Stimulated activated naive B cell treated with anti-CD40 and anti-IgM and Interleukin-4, amounts not matched to agents 10 μg/mL and 1 μg/mL and 100 μg/mL, for 72 hours (primary cell): Measurements from ENCODE around the gene ZNF91.
"Not testable (repeated sequence)": the region's sequence is repeated elsewhere in the genome, so short reads cannot be mapped to it uniquely, and the experiment has no call there.

ENCODE experiments used
- ATAC-seq, 2 donors: fragments of 150-1000 bp; cut with Tn5 transposase; replicated peaks; 2 replicates each; pipeline ENCODE4 v1.10.0; 2021; ENCODE audit warnings: moderate library complexity in 1 of 2
- DNase-seq: peaks from one replicate; pipeline ENCODE4 v3.0.0; 2021
- H3K27ac Mint-ChIP-seq: one replicate; pipeline ENCODE4 v1.8.0; 2022; ENCODE audit warnings: mild to moderate bottlenecking, mixed read lengths
- H3K27me3 Mint-ChIP-seq, 2 donors: one replicate each; pipeline ENCODE4 v1.8.0; 2022; ENCODE audit warnings: mixed read lengths in 2 of 2
- H3K36me3 Mint-ChIP-seq, 2 donors: one replicate each; pipeline ENCODE4 v1.8.0; 2022; ENCODE audit warnings: mixed read lengths in 2 of 2, mild to moderate bottlenecking in 1 of 2
- H3K4me1 Mint-ChIP-seq, 2 donors: one replicate each; pipeline ENCODE4 v1.8.0; 2022; ENCODE audit warnings: mixed read lengths in 2 of 2, mild to moderate bottlenecking in 1 of 2
- H3K4me3 Mint-ChIP-seq, 2 donors: one replicate each; pipeline ENCODE4 v1.8.0; 2022; ENCODE audit warnings: mild to moderate bottlenecking in 2 of 2, mixed read lengths in 2 of 2, moderate library complexity in 1 of 2
- H3K9me3 Mint-ChIP-seq, 2 donors: one replicate each; pipeline ENCODE4 v1.8.0; 2022; ENCODE audit warnings: mixed read lengths in 2 of 2, mild to moderate bottlenecking in 1 of 2

Gene ZNF91

GRCh38 chr19:23395041-23395721 is at the start of gene ZNF91:
Gene ZNF91, minus strand, starts transcription at chr19:23395471. Its CDS starts 117 bp downstream, at chr19:23395354.
- peak within 1 kb of the TSS; percentile 97 to 99 for H3K4me3 Mint-ChIP-seq
- peaks cover 11 to 31% of the 10 kb centered on the region in 2 donors for H3K4me1 Mint-ChIP-seq
- no peaks in the 10 kb centered on the region for H3K9me3 Mint-ChIP-seq
- H3K27ac Mint-ChIP-seq = peak within 1 kb of the TSS; percentile 99
- H3K27me3 Mint-ChIP-seq = no peaks in the 10 kb centered on the region
- ATAC-seq (peak; percentile 97), DNase-seq (peak; percentile 93)
- peaks cover 21 to 26% of the 10 kb centered on the region in 2 donors for H3K36me3 Mint-ChIP-seq

- no peaks in the 10 kb centered on the region for H3K4me1 Mint-ChIP-seq
- no peak overlapping the region for H3K4me3 Mint-ChIP-seq
- DNase-seq (no peak), ATAC-seq (peak; percentile 53)
- H3K36me3 Mint-ChIP-seq = peaks cover 1 to 14% of the 10 kb centered on the region in 2 donors
- no peak overlapping the region for H3K27ac Mint-ChIP-seq
- H3K27me3 Mint-ChIP-seq = no peaks in the 10 kb centered on the region
- H3K9me3 Mint-ChIP-seq = peaks cover 33 to 35% of the 10 kb centered on the region in 2 donors
Measured at GRCh38 chr19:23440791-23441190, 45.5 kb upstream of the ZNF91 start.

- peaks cover 1 to 14% of the 10 kb centered on the region in 2 donors for H3K36me3 Mint-ChIP-seq
- H3K27me3 Mint-ChIP-seq = no peaks in the 10 kb centered on the region
- no peak overlapping the region for H3K27ac Mint-ChIP-seq
- peaks cover 33% of the 10 kb centered on the region in 2 donors for H3K9me3 Mint-ChIP-seq
- H3K4me1 Mint-ChIP-seq = no peaks in the 10 kb centered on the region
- DNase-seq (no peak), ATAC-seq (no peak)
- no peak overlapping the region for H3K4me3 Mint-ChIP-seq
Measured at GRCh38 chr19:23440207-23440606, 44.9 kb upstream of the ZNF91 start.

DNA sequence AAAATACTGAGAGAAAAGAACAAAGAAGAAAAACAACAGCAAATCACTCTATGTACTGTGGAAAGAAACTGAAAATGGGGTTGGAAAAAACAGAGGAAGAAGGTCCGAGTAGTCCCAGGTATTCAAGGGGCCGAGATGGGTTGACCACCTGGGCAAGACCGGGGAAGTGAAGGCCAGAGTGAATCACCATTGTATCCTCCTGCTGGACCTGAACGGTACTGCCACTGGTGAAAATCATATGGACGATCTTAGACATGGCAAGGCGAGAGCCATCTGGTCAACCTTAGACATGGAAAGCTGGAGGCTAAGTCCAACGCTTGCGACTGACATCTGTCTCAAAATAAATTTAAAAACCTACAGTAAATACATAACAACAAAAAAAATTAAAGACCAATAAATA is 44.4 kb upstream of the ZNF91 start:
- DNase-seq = no peak
- no peak overlapping the region for H3K4me3 Mint-ChIP-seq
- no peaks in the 10 kb centered on the region for H3K27me3 Mint-ChIP-seq
- peak in 1 of 2 donors; percentile 31 for ATAC-seq
- no peak overlapping the region for H3K27ac Mint-ChIP-seq
- peaks cover 36% of the 10 kb centered on the region in 2 donors for H3K9me3 Mint-ChIP-seq
- H3K4me1 Mint-ChIP-seq = no peaks in the 10 kb centered on the region
- peaks cover 1 to 14% of the 10 kb centered on the region in 2 donors for H3K36me3 Mint-ChIP-seq

GRCh38 chr19:23437901-23438300 is 42.6 kb upstream of the ZNF91 start:
- H3K27ac Mint-ChIP-seq = no peak overlapping the region
- DNase-seq = no peak
- no peaks in the 10 kb centered on the region for H3K27me3 Mint-ChIP-seq
- H3K4me1 Mint-ChIP-seq = no peaks in the 10 kb centered on the region
- H3K4me3 Mint-ChIP-seq = no peak overlapping the region
- peaks cover 42 to 43% of the 10 kb centered on the region in 2 donors for H3K9me3 Mint-ChIP-seq
- H3K36me3 Mint-ChIP-seq = peaks cover 1 to 14% of the 10 kb centered on the region in 2 donors
- ATAC-seq = no peak

- no peaks in the 10 kb centered on the region for H3K27me3 Mint-ChIP-seq
- no peak overlapping the region for H3K27ac Mint-ChIP-seq
- peaks cover 1 to 14% of the 10 kb centered on the region in 2 donors for H3K36me3 Mint-ChIP-seq
- no peak overlapping the region for H3K4me3 Mint-ChIP-seq
- H3K9me3 Mint-ChIP-seq = peaks cover 43% of the 10 kb centered on the region in 2 donors
- no peaks in the 10 kb centered on the region for H3K4me1 Mint-ChIP-seq
- DNase-seq (no peak), ATAC-seq (peak; percentile 58 to 75)
Measured at GRCh38 chr19:23436944-23437343, 41.7 kb upstream of the ZNF91 start.

DNA sequence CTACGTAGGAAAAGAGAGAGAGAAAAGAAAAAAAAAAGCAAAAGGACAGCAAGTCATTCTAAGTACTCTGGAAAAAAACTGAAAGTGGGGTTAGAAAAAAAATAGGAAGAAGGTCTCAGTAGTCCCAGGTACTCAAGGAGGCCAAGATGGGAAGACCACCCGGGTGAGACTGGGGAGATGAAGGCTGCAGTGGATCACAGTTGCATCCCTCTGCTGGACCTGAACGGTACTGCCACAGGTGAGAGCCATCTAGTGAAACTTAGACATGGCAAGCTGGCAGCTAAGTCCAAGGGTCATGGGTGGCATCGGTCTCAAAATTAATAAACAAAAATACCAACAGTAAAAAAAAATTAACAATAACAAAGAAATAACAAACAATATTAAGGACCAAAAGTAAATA is 41.0 kb upstream of the ZNF91 start:
- peaks cover 43% of the 10 kb centered on the region in 2 donors for H3K9me3 Mint-ChIP-seq
- H3K27ac Mint-ChIP-seq = no peak overlapping the region
- ATAC-seq (peak in 1 of 2 donors; percentile 49), DNase-seq (no peak)
- peaks cover 1 to 14% of the 10 kb centered on the region in 2 donors for H3K36me3 Mint-ChIP-seq
- H3K4me3 Mint-ChIP-seq = no peak overlapping the region
- no peaks in the 10 kb centered on the region for H3K4me1 Mint-ChIP-seq
- no peaks in the 10 kb centered on the region for H3K27me3 Mint-ChIP-seq

DNA sequence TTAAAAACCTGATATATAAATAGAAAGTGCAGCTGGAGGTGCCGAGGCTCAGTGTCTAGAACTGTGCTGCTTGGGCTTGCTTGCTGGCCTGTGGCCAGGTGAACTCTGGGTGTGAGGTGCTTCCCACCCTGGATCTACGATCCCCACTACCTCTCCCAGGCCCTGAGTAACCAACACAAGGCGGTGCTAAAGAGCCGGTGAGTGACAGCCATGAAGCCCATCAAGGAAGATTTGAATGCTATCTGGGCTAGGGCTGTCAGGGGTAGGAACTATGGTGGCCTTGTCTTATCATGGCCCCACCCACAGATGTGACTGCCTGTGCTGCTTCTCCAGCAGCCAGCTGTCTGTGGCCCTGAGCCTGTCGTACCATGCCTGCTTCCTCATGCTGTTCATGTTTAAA is 25.6 kb upstream of the ZNF91 start:
- ATAC-seq (no peak), DNase-seq (no peak)
- Mint-ChIP-seq H3K4me1 (peaks cover 2% of the 10 kb centered on the region in 2 donors), H3K36me3 (no peaks in the 10 kb centered on the region), H3K27ac (no peak overlapping the region), H3K9me3 (peaks cover 0 to 3% of the 10 kb centered on the region in 2 donors), H3K27me3 (peaks cover 8 to 9% of the 10 kb centered on the region in 2 donors), H3K4me3 (no peak overlapping the region)

DNA sequence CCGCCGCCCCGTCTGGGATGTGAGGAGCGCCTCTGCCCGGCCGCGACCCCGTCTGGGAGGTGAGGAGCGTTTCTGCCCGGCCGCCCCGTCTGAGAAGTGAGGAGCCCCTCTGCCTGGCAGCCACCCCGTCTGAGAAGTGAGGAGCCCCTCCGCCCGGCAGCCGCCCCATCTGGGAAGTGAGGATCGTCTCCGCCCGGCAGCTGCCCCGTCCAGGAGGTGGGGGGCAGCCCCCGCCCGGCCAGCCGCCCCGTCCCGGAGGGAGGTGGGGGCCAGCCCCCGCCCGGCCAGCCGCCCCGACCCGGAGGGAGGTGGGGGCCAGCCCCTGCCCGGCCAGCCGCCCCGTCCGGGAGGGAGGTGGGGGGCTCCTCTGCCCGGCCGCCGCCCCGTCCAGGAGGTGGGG is 24.0 kb upstream of the ZNF91 start:
- H3K9me3 Mint-ChIP-seq, H3K27ac Mint-ChIP-seq, H3K36me3 Mint-ChIP-seq, DNase-seq, ATAC-seq, H3K4me3 Mint-ChIP-seq: not testable (repeated sequence)
- Mint-ChIP-seq H3K27me3 (peaks cover 11 to 20% of the 10 kb centered on the region in 2 donors), H3K4me1 (peaks cover 7 to 14% of the 10 kb centered on the region in 2 donors)

- Mint-ChIP-seq H3K4me3 (peak overlapping the region; percentile 72 to 81), H3K9me3 (peaks cover 0 to 2% of the 10 kb centered on the region in 2 donors), H3K4me1 (peaks cover 7 to 16% of the 10 kb centered on the region in 2 donors), H3K36me3 (no peaks in the 10 kb centered on the region), H3K27ac (peak overlapping the region; percentile 42), H3K27me3 (peaks cover 11 to 28% of the 10 kb centered on the region in 2 donors)
- peak; percentile 70 to 74 for ATAC-seq
- DNase-seq = no peak
Measured at GRCh38 chr19:23415561-23416191, 20.4 kb upstream of the ZNF91 start.

GRCh38 chr19:23415034-23415433 is 19.8 kb upstream of the ZNF91 start:
- ATAC-seq (peak; percentile 78 to 82), DNase-seq (no peak)
- peak overlapping the region; percentile 72 to 81 for H3K4me3 Mint-ChIP-seq
- no peaks in the 10 kb centered on the region for H3K36me3 Mint-ChIP-seq
- peak overlapping the region; percentile 81 for H3K27ac Mint-ChIP-seq
- peaks cover 7 to 16% of the 10 kb centered on the region in 2 donors for H3K4me1 Mint-ChIP-seq
- peaks cover 11 to 28% of the 10 kb centered on the region in 2 donors for H3K27me3 Mint-ChIP-seq
- H3K9me3 Mint-ChIP-seq = peaks cover 0 to 2% of the 10 kb centered on the region in 2 donors

DNA sequence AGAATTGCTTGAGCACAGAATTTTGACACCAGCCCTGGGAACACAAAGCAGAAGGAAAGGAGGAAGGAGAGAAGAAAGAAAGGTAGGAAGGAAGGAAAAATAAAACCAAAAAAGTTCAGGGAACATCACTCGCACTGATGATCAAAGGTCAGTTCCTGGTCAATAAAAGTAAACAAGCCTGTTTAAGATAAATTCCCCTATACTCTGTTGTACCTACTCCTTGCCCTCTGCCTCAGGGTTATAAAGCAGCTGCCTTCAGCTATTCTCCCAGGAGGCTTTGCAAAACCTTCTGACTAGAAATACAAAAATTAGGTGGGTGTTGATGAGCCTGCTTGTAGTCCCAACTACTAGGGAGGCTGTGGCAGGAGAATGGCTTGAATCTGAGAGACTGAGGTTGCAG is 14.9 kb upstream of the ZNF91 start:
- Mint-ChIP-seq H3K4me3 (no peak overlapping the region), H3K27ac (no peak overlapping the region), H3K9me3 (no peaks in the 10 kb centered on the region), H3K4me1 (peaks cover 3 to 14% of the 10 kb centered on the region in 2 donors), H3K27me3 (peaks cover 0 to 16% of the 10 kb centered on the region in 2 donors), H3K36me3 (no peaks in the 10 kb centered on the region)
- ATAC-seq (no peak), DNase-seq (no peak)

DNA sequence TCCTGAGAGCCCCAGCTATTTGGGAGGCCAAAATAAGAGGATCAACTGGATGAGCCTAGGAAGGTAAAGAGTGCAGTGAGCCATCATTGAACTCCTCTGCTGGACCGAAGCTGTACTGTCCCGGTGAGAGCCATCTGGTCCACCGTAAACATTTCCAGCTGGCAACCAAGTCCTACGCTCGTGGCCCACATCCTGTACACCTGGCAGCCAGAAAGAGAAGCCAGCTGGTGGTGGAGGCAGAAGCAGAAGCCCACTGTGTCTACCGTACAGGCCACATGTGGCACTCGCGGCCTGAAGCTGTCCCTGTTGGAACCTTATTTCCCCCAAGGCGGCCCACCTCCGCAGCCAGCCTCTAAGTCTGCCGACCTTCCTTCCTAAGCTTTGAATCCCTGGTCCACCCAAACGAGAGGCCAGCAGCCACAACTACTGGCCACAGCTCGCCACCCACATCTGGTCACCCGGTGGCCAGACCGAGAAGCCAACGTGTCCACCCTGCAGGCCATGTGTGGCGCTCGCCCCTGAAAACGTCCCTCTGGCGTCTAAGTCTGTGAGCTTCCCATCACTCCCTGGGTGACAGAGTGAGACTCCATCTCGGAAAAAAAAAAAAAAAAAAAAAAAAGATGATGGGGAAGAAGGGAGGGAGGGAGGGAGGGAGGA is 14.2 kb upstream of the ZNF91 start:
- DNase-seq (no peak), ATAC-seq (peak in 1 of 2 donors; percentile 51)
- Mint-ChIP-seq H3K27ac (no peak overlapping the region), H3K27me3 (peaks cover 0 to 10% of the 10 kb centered on the region in 2 donors), H3K4me3 (no peak overlapping the region), H3K4me1 (peaks cover 0 to 11% of the 10 kb centered on the region in 2 donors), H3K36me3 (no peaks in the 10 kb centered on the region), H3K9me3 (no peaks in the 10 kb centered on the region)

DNA sequence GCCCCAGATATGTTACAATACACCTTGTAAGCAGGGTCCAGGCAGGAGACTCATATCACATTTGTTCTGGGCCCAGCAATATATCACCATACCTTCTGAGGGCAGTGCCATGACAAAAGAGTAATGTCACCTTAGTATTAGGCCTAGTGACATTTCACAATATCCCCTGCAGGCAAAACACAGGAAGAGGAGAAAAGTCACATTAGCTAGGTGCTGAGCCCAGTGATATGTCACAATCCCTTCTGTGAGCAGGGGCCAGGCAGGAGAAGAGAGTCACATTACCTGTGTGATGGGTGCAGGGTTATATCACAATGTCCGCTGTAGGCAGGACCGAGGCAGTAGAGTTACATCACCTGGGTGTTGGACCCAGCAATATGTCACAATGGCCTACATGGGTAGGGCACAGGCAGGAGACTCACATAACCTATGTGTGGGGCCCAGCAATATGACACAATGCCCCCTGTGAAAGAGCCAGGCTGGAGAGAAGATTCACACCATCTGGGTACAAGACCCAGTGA is 12.4 kb upstream of the ZNF91 start:
- DNase-seq = no peak
- no peak overlapping the region for H3K4me3 Mint-ChIP-seq
- H3K4me1 Mint-ChIP-seq = peaks cover 0 to 7% of the 10 kb centered on the region in 2 donors
- H3K36me3 Mint-ChIP-seq = no peaks in the 10 kb centered on the region
- no peaks in the 10 kb centered on the region for H3K27me3 Mint-ChIP-seq
- H3K27ac Mint-ChIP-seq = no peak overlapping the region
- no peaks in the 10 kb centered on the region for H3K9me3 Mint-ChIP-seq
- ATAC-seq = no peak
